Sigmoid colon (tissue), 7 donors: Measurements from ENCODE around the gene C16orf90. TPM values are rescaled to one million over a fixed set of nuclear protein-coding genes. Genes with fewer than 3 reads are reported as not detected.

Experiments used
- DNase-seq: peaks from one replicate; pipeline ENCODE4 v3.0.0-alpha.2; 2019
- H3K27ac ChIP-seq, 4 donors: fragments of 200-600 bp; sonication (generic); one replicate each; pipeline ENCODE4 v1.5.1; 2016 to 2019; ENCODE audit warnings: mild to moderate bottlenecking in 1 of 4
- H3K27me3 ChIP-seq, 3 donors: fragments of 200-600 bp; sonication (generic); one replicate each; pipeline ENCODE4 v1.5.1; 2019; ENCODE audit warnings: mild to moderate bottlenecking in 1 of 3
- H3K36me3 ChIP-seq, 4 donors: fragments of 200-600 bp; sonication (generic); one replicate each; pipeline ENCODE4 v1.5.1; 2016 to 2019
- H3K4me1 ChIP-seq, 4 donors: fragments of 200-600 bp; sonication (generic); one replicate each; pipeline ENCODE4 v1.5.1; 2017 to 2019
- H3K4me3 ChIP-seq, 4 donors: fragments of 200-600 bp; sonication (generic); one replicate each; pipeline ENCODE4 v1.5.1; 2017 to 2019; ENCODE audit warnings: mild to moderate bottlenecking in 2 of 4, moderate library complexity in 1 of 4
- H3K9me3 ChIP-seq, 4 donors: fragments of 200-600 bp in 3 of 4; sonication (generic) in 3 of 4; one replicate each; pipeline versions ENCODE4 v1.5.1 to v1.6.1; 2013 to 2019
- EP300 ChIP-seq, 4 donors: sonication (generic); formaldehyde crosslinking; IDR thresholded peaks; one replicate each; pipeline ENCODE4 v1.6.1; 2017; ENCODE audit warnings: antibody characterized with exemption in 4 of 4
- POLR2A ChIP-seq, 2 donors: fragments of 450-650 bp; IDR thresholded peaks; one replicate each; pipeline ENCODE4 v1.6.1; 2016; ENCODE audit warnings: antibody characterized with exemption in 2 of 2, mild to moderate bottlenecking in 2 of 2, moderate library complexity in 2 of 2
- POLR2AphosphoS5 ChIP-seq, 4 donors: sonication (generic); formaldehyde crosslinking; IDR thresholded peaks; one replicate each; pipeline ENCODE4 v1.6.1; 2017; ENCODE audit warnings: antibody characterized with exemption in 4 of 4
- WGBS, 2 donors: extraction: QIAGEN DNeasy Blood & Tissue Kit; methylation state at CpG; one replicate each; pipeline ENCODE4 v1.1.7; 2013; 5-methylcytosine and 5-hydroxymethylcytosine counted together
- intact Hi-C: fragments of 100-400 bp; cut with DNase I; formaldehyde crosslinking; loops from one replicate; pipeline ENCODE4 v1.15.1; 2023
- polyA plus RNA-seq, 3 donors: library from polyadenylated mRNA; stranded (reverse); fragments of 200-250 nt; gene quantifications; one replicate each; pipeline ENCODE4 v1.2.3, GENCODE V29; 2013
- total RNA-seq, 4 donors: library from RNA; depleted of rRNA; stranded (reverse); fragments of >200 nt; gene quantifications; one replicate each; pipeline ENCODE4 v1.1.0, GENCODE V29; 2016
- TF ChIP-seq, protein P1 (sequence below), 4 experiments: fragments of 450-650 bp in 3 of 4; fragments of 200-600 bp in 1 of 4; IDR thresholded peaks; one replicate each; pipeline ENCODE4 v1.5.1; 2016 to 2019; ENCODE audit warnings: antibody characterized with exemption in 4 of 4, mild to moderate bottlenecking in 3 of 4, moderate library complexity in 2 of 4
- donor health status: healthy with polysubstance abuse.
- donor health status: Bipolar disorder and iron deficiency.
- donor health status: healthy.

C16orf90 gene
- total and polyA plus RNA-seq, 7 donors: not detected

DNA sequence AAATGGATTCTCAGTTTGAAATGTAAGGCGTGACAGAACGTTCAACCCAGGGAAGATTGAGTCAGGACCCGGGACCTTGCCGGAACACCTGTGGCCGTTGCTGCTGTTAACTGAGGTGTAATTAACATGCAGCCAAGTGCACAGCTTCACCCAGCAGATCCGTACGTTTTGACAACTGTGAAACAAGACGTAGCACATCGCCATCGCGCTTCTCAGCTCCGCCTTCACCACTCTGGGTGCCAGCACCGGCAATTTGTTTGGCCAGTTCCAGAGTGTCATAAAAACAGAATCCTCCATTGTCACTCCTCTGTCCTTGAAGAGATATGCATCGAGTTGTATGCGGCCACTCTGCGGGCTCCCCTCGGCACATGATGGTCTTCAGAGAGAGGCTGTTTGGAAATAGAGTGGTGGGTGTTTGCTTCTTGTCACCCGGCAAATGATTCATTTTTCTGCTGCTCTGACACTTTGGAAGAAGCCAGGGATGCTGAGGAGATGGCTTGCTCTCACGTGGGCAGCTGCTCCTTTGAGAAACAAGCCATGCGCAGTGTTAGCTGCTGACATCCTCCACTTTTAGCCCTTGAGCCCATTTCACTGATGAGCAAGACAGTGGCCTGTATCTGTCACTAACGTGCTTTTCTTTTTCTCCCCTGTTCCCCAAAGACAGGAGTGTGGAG, 29.2 kb downstream of the C16orf90 start:
- peaks cover 0 to 58% (median 37%) of the 10 kb centered on the region in 4 donors for H3K4me1 ChIP-seq
- intact Hi-C loops: no loop called here

GRCh38 chr16:3465301-3465700, 30.0 kb downstream of the C16orf90 start:
- intact Hi-C loops: no loop called here
- Histone ChIP-seq H3K4me1 (peaks cover 0 to 64% (median 44%) of the 10 kb centered on the region in 4 donors), H3K27me3 (no peaks in the 10 kb centered on the region), H3K36me3 (peaks cover 0 to 7% (median 6%) of the 10 kb centered on the region in 4 donors), H3K9me3 (no peaks in the 10 kb centered on the region), H3K4me3 (no peak overlapping the region), H3K27ac (no peak overlapping the region)
- 89 to 96% methylated on average over 12 of the region's 12 CpGs for WGBS, 2 donors
- no peak for DNase-seq
- TF ChIP-seq EP300 (IDR thresholded peaks at IDR 0.05): no peak
- no peak for TF ChIP-seq POLR2A (IDR thresholded peaks at IDR 0.05)
- no peak for TF ChIP-seq POLR2AphosphoS5 (IDR thresholded peaks at IDR 0.05)
- TF ChIP-seq, protein P1, sequence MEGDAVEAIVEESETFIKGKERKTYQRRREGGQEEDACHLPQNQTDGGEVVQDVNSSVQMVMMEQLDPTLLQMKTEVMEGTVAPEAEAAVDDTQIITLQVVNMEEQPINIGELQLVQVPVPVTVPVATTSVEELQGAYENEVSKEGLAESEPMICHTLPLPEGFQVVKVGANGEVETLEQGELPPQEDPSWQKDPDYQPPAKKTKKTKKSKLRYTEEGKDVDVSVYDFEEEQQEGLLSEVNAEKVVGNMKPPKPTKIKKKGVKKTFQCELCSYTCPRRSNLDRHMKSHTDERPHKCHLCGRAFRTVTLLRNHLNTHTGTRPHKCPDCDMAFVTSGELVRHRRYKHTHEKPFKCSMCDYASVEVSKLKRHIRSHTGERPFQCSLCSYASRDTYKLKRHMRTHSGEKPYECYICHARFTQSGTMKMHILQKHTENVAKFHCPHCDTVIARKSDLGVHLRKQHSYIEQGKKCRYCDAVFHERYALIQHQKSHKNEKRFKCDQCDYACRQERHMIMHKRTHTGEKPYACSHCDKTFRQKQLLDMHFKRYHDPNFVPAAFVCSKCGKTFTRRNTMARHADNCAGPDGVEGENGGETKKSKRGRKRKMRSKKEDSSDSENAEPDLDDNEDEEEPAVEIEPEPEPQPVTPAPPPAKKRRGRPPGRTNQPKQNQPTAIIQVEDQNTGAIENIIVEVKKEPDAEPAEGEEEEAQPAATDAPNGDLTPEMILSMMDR (IDR thresholded peaks at IDR 0.05): no peak

More for the DNA sequence above, 29.2 kb downstream of the C16orf90 start:
- no peaks in the 10 kb centered on the region for H3K27me3 ChIP-seq
- H3K36me3 ChIP-seq: peaks cover 0 to 7% (median 6%) of the 10 kb centered on the region in 4 donors
- no peak overlapping the region for H3K27ac ChIP-seq
- H3K9me3 ChIP-seq: no peaks in the 10 kb centered on the region
- H3K4me3 ChIP-seq: no peak overlapping the region
- 43 to 83% methylated on average over 21 of the region's 21 CpGs for whole genome bisulfite sequencing, 2 donors
- TF ChIP-seq, protein P1 (IDR thresholded peaks at IDR 0.05): no peak
- no peak for TF ChIP-seq EP300 (IDR thresholded peaks at IDR 0.05)
- DNase-seq: no peak

DNA sequence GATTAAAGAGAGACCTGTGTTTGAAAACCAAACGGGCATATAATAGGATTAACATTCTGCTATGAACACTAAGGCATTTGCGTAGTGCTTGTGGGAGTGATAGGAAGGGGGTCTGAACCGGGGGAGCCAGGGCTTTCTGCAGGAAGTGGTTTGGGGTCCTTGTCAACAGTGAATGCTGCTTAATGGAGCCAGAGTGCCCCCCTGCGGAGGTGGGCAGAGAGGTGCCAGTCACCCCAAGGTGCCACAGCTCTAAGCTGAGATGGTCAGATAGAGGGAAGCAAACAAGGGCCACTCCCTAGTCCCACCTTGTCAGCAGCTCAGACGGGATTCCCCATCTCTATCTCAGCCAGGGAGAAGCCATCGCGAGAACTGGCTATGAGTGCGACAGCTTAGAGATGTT, 34.1 kb downstream of the C16orf90 start:
- H3K4me3 ChIP-seq: no peak overlapping the region
- H3K36me3 ChIP-seq: peaks cover 0 to 6% (median 3%) of the 10 kb centered on the region in 4 donors
- intact Hi-C loops: no loop called here
- no peaks in the 10 kb centered on the region for H3K27me3 ChIP-seq
- H3K27ac ChIP-seq: no peak overlapping the region
- H3K9me3 ChIP-seq: no peaks in the 10 kb centered on the region
- 47 to 58% methylated on average over 8 of the region's 8 CpGs for WGBS, 2 donors
- DNase-seq: no peak
- no peak for TF ChIP-seq EP300 (IDR thresholded peaks at IDR 0.05)
- TF ChIP-seq POLR2A (IDR thresholded peaks at IDR 0.05): no peak
- TF ChIP-seq, protein P1 (IDR thresholded peaks at IDR 0.05): no peak
- TF ChIP-seq POLR2AphosphoS5 (IDR thresholded peaks at IDR 0.05): no peak
- H3K4me1 ChIP-seq: peaks cover 0 to 55% (median 52%) of the 10 kb centered on the region in 4 donors

GRCh38 chr16:3460585-3460984, 34.7 kb downstream of the C16orf90 start:
- intact Hi-C loops: no loop called here
- DNase-seq: no peak
- H3K36me3 ChIP-seq: peaks cover 0 to under 1% (median 0%) of the 10 kb centered on the region in 4 donors
- H3K27ac ChIP-seq: no peak overlapping the region
- H3K27me3 ChIP-seq: no peaks in the 10 kb centered on the region
- no peaks in the 10 kb centered on the region for H3K9me3 ChIP-seq
- WGBS, 2 donors: 61 to 76% methylated on average over 8 of the region's 8 CpGs
- no peak overlapping the region for H3K4me3 ChIP-seq
- TF ChIP-seq, protein P1 (IDR thresholded peaks at IDR 0.05): no peak
- no peak for TF ChIP-seq EP300 (IDR thresholded peaks at IDR 0.05)
- no peak for TF ChIP-seq POLR2A (IDR thresholded peaks at IDR 0.05)
- no peak for TF ChIP-seq POLR2AphosphoS5 (IDR thresholded peaks at IDR 0.05)
- H3K4me1 ChIP-seq: peaks cover 0 to 55% (median 51%) of the 10 kb centered on the region in 4 donors
